Measurements from ENCODE around the gene REST.

DNA sequence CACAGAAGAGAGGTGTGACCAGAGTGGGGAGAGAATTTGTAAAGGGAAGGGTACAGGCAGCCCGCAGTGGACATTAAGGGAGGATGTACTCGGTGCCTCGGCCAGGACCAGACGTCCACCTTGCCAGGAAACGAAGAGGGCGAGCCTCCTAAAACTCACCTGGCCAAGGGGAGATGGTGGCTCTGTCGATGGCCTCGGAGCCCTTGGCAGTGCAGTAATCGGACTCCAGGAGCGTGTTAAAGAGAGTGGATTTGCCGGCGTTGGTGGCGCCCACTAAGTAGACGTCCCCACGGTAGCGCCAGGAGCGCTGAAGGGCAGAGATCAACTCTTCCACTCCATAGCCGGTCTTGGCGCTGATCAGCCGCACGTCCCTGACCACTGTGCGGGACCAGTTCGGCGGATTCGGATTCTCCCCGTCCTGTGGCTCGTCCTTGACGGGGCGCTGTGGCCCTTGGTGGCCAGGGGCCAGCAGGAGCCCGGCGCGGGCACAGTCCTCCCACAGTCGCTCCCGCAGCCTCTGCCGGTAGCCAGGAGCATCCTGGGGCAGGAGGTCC is 68.7 kb downstream of the REST start:
- no peak for TF ChIP-seq POLR2A (IDR thresholded peaks at IDR 0.05; ENCODE audit: extremely low read depth, insufficient read length)
- TF ChIP-seq, protein P1, sequence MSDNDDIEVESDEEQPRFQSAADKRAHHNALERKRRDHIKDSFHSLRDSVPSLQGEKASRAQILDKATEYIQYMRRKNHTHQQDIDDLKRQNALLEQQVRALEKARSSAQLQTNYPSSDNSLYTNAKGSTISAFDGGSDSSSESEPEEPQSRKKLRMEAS (IDR thresholded peaks at IDR 0.05; ENCODE audit: low read depth, low read length) = no peak

All from NB4 (cell line).